Hepatocyte (in vitro differentiated cells): ENCODE measurements around the gene CTNNA1. TPM values are rescaled to one million over a fixed set of nuclear protein-coding genes. Genes with fewer than 3 reads are reported as not detected.
"Not testable (repeated sequence)": the region's sequence is repeated elsewhere in the genome, so short reads cannot be mapped to it uniquely, and the experiment has no call there.

Experiments
- DNase-seq: peaks from one replicate; pipeline ENCODE4 v3.0.0-alpha.2; 2016; ENCODE audit warnings: low spot score
- H2AFZ ChIP-seq: fragments of 200-600 bp; sonication (generic); 2 replicates; pipeline ENCODE4 v1.6.0; 2016; ENCODE audit warnings: antibody characterized with exemption, mild to moderate bottlenecking
- H3K27ac ChIP-seq: fragments of 200-600 bp; sonication (generic); 2 replicates; pipeline ENCODE4 v1.5.1; 2016; ENCODE audit warnings: mild to moderate bottlenecking
- H3K27me3 ChIP-seq: fragments of 200-600 bp; sonication (generic); 2 replicates; pipeline ENCODE4 v1.6.1; 2016
- H3K36me3 ChIP-seq: fragments of 200-600 bp; sonication (generic); replicated peaks from 2 replicates; pipeline ENCODE4 v1.5.1; 2016; ENCODE audit warnings: low read depth; ENCODE audit not compliant: insufficient read depth
- H3K4me1 ChIP-seq: fragments of 200-600 bp; sonication (generic); 2 replicates; pipeline ENCODE4 v1.5.1; 2016; ENCODE audit warnings: mild to moderate bottlenecking, moderate library complexity; ENCODE audit not compliant: insufficient read depth
- H3K4me2 ChIP-seq: fragments of 200-600 bp; sonication (generic); 2 replicates; pipeline ENCODE4 v1.6.0; 2016
- H3K4me3 ChIP-seq: fragments of 200-600 bp; sonication (generic); 2 replicates; pipeline ENCODE4 v1.5.1; 2016; ENCODE audit warnings: mild to moderate bottlenecking
- H3K79me2 ChIP-seq: fragments of 200-600 bp; sonication (generic); 2 replicates; pipeline ENCODE4 v1.6.0; 2017; ENCODE audit warnings: mild to moderate bottlenecking
- H3K9me2 ChIP-seq: fragments of 200-600 bp; sonication (generic); replicated peaks from 2 replicates; pipeline ENCODE4 v1.6.0; 2017; ENCODE audit warnings: mild to moderate bottlenecking; ENCODE audit not compliant: insufficient read depth
- H3K9me3 ChIP-seq: fragments of 200-600 bp; sonication (generic); 2 replicates; pipeline ENCODE4 v1.5.1; 2016; ENCODE audit warnings: low read depth, mild to moderate bottlenecking
- H4K20me1 ChIP-seq: fragments of 200-600 bp; sonication (generic); 2 replicates; pipeline ENCODE4 v1.6.0; 2016; ENCODE audit warnings: mild to moderate bottlenecking; ENCODE audit not compliant: insufficient read depth, poor library complexity, severe bottlenecking
- EZH2 ChIP-seq: fragments of 200-600 bp; sonication (generic); IDR thresholded peaks from 2 replicates; pipeline ENCODE4 v1.6.1; 2016; ENCODE audit warnings: antibody characterized with exemption, mild to moderate bottlenecking, borderline replicate concordance
- EZH2phosphoT487 ChIP-seq: fragments of 200-600 bp; sonication (generic); IDR thresholded peaks from one replicate; pipeline ENCODE4 v1.6.1; 2018; ENCODE audit warnings: antibody characterized with exemption, mild to moderate bottlenecking, low read depth, moderate library complexity; ENCODE audit not compliant: unreplicated experiment, severe bottlenecking
- WGBS: methylation state at CpG from one replicate; pipeline ENCODE4 v1.1.6; 2016; ENCODE audit warnings: low lambda C conversion rate; ENCODE audit errors: missing lambda C conversion rate; 5-methylcytosine and 5-hydroxymethylcytosine counted together
- polyA plus RNA-seq: library from polyadenylated mRNA; unstranded; fragments of >200 nt; fragmentation: Nextera tagmentation; extraction: Ambion mirVana; gene quantifications from 2 replicates; pipeline ENCODE4 v1.2.1, GENCODE V29; 2016
- total RNA-seq: library from RNA; depleted of rRNA; stranded (reverse); fragments of >200 nt; gene quantifications from 2 replicates; pipeline ENCODE4 v1.2.3, GENCODE V29; 2014
- TF ChIP-seq, protein P1 (sequence below): fragments of 200-600 bp; sonication (generic); IDR thresholded peaks from 2 replicates; pipeline ENCODE4 v1.5.1; 2016; ENCODE audit warnings: antibody characterized with exemption, mild to moderate bottlenecking; ENCODE audit not compliant: poor library complexity

The CTNNA1 gene
- total and polyA plus RNA-seq, 2 experiments from 2014 or later: 152 to 349 TPM

DNA sequence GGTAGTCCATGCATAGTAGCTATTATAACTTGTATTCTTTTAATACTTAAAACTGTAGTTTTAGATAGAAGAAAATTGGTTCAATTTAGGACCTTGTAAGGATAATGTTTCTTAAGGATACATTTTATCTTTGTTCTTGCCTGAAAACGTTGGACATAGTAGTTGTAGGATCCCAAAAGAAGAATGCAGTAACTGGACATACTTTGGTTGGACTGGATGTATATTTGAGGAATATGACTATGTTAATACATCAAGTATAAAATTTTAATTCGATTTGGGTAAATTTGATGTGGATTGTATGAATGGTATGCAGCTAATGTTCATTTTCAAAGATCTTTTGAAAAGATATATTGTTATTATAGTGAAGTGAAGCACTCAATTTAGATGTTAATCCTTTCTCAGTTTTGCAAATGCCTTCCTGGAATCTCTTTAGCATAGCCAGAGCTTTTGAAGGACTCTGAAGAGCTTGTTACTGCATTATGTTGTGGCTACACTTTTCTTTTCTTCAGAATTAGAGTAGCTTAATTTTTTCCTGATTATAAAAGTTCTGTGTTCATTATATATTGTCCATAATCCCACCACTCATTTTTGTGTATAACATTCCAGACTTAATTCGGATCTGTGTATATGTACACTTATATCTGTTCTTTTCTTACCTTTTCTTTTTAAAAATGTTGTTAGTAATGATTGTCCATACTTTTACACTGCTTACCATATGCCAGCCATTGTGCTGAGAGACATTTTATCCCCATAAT lies 80.7 kb downstream of the CTNNA1 start:
- H3K79me2 ChIP-seq: peaks cover 93% of the 10 kb centered on the region
- no peak overlapping the region for H3K27ac ChIP-seq
- no peak overlapping the region for H2AFZ ChIP-seq
- DNase-seq: no peak
- H3K27me3 ChIP-seq: no peaks in the 10 kb centered on the region
- no peak overlapping the region for H3K4me3 ChIP-seq
- peaks cover 3% of the 10 kb centered on the region for H3K4me1 ChIP-seq
- peaks cover 69% of the 10 kb centered on the region for H4K20me1 ChIP-seq
- TF ChIP-seq, protein P1, sequence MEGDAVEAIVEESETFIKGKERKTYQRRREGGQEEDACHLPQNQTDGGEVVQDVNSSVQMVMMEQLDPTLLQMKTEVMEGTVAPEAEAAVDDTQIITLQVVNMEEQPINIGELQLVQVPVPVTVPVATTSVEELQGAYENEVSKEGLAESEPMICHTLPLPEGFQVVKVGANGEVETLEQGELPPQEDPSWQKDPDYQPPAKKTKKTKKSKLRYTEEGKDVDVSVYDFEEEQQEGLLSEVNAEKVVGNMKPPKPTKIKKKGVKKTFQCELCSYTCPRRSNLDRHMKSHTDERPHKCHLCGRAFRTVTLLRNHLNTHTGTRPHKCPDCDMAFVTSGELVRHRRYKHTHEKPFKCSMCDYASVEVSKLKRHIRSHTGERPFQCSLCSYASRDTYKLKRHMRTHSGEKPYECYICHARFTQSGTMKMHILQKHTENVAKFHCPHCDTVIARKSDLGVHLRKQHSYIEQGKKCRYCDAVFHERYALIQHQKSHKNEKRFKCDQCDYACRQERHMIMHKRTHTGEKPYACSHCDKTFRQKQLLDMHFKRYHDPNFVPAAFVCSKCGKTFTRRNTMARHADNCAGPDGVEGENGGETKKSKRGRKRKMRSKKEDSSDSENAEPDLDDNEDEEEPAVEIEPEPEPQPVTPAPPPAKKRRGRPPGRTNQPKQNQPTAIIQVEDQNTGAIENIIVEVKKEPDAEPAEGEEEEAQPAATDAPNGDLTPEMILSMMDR: no peak
- TF ChIP-seq EZH2phosphoT487 (no peak), EZH2 (no peak)
- H3K4me2 ChIP-seq: no peak overlapping the region
- no peaks in the 10 kb centered on the region for H3K9me3 ChIP-seq
- H3K9me2 ChIP-seq: no peaks in the 10 kb centered on the region
- no peaks in the 10 kb centered on the region for H3K36me3 ChIP-seq
- WGBS: 26% methylated on average over 3 of the region's 3 CpGs

DNA sequence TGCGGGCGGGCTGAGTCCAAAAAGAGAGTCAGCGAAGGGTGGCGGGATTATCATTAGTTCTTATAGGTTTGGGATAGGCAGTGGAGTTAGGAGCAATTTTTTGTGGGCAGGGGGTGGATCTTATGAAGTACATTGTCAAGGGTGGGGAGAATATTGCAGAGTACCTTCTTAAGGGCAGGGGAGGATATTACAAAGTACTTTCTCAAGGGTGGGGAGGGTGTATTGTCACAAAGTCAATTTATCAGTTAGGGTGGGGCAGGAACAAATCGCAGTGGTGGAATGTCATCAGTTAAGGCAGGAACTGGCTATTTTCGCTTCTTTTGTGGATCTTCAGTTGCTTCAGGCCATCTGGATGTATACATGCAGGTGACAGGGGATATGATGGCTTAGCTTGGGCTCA lies 81.6 kb downstream of the CTNNA1 start:
- not testable (repeated sequence) for H2AFZ ChIP-seq, DNase-seq, H3K4me1 ChIP-seq, H3K9me2 ChIP-seq, H3K9me3 ChIP-seq, H3K4me3 ChIP-seq, H3K27me3 ChIP-seq, H3K4me2 ChIP-seq, H3K36me3 ChIP-seq, H3K27ac ChIP-seq
- 82% methylated on average over 6 of the region's 6 CpGs for WGBS
- peaks cover 94% of the 10 kb centered on the region for H3K79me2 ChIP-seq
- H4K20me1 ChIP-seq: peaks cover 78% of the 10 kb centered on the region

DNA sequence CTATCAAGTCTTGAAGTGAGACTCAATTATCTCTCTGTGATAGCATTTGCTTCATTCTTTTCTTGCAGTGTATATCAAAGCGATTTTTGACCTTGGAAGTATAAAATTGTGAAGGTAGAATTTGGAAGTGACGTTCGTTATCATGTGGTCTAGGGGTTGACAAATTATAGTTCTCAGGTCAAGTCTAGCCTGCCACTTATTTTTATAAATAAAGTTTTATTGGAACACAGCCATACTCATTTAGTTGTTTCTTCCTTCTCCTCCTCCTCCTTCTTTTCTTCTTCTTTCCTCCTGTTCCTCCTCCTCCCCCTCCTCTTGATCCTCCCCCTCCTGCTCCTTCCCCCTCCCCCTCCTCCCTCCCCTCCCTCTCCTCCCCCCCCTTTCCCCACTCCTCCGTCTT lies 83.9 kb downstream of the CTNNA1 start:
- 100% methylated on average over 3 of the region's 4 CpGs for WGBS
- Histone ChIP-seq H3K79me2 (peaks cover 97% of the 10 kb centered on the region), H3K9me3 (no peaks in the 10 kb centered on the region), H3K27me3 (no peaks in the 10 kb centered on the region), H3K4me2 (no peak overlapping the region), H3K9me2 (no peaks in the 10 kb centered on the region), H3K27ac (no peak overlapping the region), H3K4me1 (no peaks in the 10 kb centered on the region), H4K20me1 (peaks cover 79% of the 10 kb centered on the region), H3K4me3 (no peak overlapping the region), H3K36me3 (no peaks in the 10 kb centered on the region), H2AFZ (no peak overlapping the region)
- TF ChIP-seq EZH2 (no peak), EZH2phosphoT487 (no peak)
- TF ChIP-seq, protein P1: no peak
- no peak for DNase-seq

GRCh38 chr5:138840103-138840502 lies 86.9 kb downstream of the CTNNA1 start:
- Histone ChIP-seq H3K27ac (no peak overlapping the region), H3K4me3 (no peak overlapping the region), H4K20me1 (peaks cover 76% of the 10 kb centered on the region), H3K4me1 (no peaks in the 10 kb centered on the region), H3K9me2 (no peaks in the 10 kb centered on the region), H3K9me3 (no peaks in the 10 kb centered on the region), H2AFZ (no peak overlapping the region), H3K27me3 (no peaks in the 10 kb centered on the region), H3K36me3 (no peaks in the 10 kb centered on the region), H3K79me2 (peaks cover 97% of the 10 kb centered on the region), H3K4me2 (no peak overlapping the region)
- no peak for TF ChIP-seq EZH2
- no peak for TF ChIP-seq EZH2phosphoT487
- TF ChIP-seq, protein P1: no peak
- no peak for DNase-seq
- WGBS: 84% methylated on average over 3 of the region's 3 CpGs
